ENCODE measurements around the gene SLC10A7. TPM values are rescaled to one million over a fixed set of nuclear protein-coding genes. Genes with fewer than 3 reads are reported as not detected.

The SLC10A7 gene
- total and polyA plus RNA-seq, 2 of the 8 experiments (the other 6 are each of a cell fraction or from before 2014, with no cell fraction given) = 2.5 to 2.9 TPM

DNA sequence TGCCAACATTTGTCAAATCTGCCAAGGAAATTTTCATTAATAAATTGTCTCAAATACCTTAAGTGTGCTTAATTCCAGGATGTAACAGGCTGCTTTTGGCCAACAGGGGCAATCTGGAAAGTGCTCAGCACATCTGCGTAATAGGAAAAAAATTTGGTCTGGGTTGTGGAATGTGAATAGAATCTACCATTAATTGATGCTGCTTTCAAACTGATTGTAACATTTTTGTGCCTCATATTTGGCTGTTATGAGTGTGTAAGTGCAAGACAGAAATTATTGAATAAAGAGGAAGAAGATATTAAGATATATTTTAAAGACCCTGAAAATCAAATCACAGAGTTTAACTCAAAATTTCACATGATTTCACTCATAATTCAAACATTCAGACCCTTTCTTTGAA lies 266.3 kb downstream of the SLC10A7 start:
- Histone ChIP-seq H3K27me3 (replicated peaks in 1 of 4; ENCODE audit: control insufficient read depth in 3 of 4, extremely low read depth in 1 of 4, insufficient read depth in 3 of 4, low read length in 3 of 4) (no peaks in the 10 kb centered on the region), H2BK5ac (ENCODE audit: low read depth, low read length) (no peak overlapping the region), H2AK5ac (ENCODE audit: low read depth, low read length) (no peak overlapping the region), H3K4me2 (ENCODE audit: insufficient read depth in 1 of 2, low read depth in 2 of 2, low read length in 2 of 2) (no peak overlapping the region), H2BK120ac (replicated peaks; ENCODE audit: low read depth, low read length) (no peak overlapping the region), H2BK15ac (ENCODE audit: low read length) (no peak overlapping the region), H3K79me1 (ENCODE audit: low read depth, low read length) (no peaks in the 10 kb centered on the region), H3K9ac (replicated peaks in 1 of 4; ENCODE audit: extremely low read depth in 1 of 4, low read depth in 3 of 4, low read length in 3 of 4) (no peak overlapping the region), H3K4me3 (ENCODE audit: extremely low read depth in 1 of 4, insufficient read depth in 2 of 4, low read depth in 3 of 4, low read length in 4 of 4) (no peak overlapping the region), H3K4me1 (replicated peaks in 1 of 4; ENCODE audit: control insufficient read depth in 3 of 4, insufficient read depth in 4 of 4, low read length in 3 of 4) (no peaks in the 10 kb centered on the region), H4K91ac (replicated peaks; ENCODE audit: insufficient read length, low read length) (no peak overlapping the region), H2BK20ac (ENCODE audit: low read length) (no peak overlapping the region), H3K18ac (ENCODE audit: extremely low read depth, low read length) (no peak overlapping the region), H4K8ac (ENCODE audit: extremely low read depth, insufficient read depth, low read length) (no peak overlapping the region), H2AFZ (ENCODE audit: low read length) (no peak overlapping the region), H3K27ac (ENCODE audit: low read depth, low read length) (no peak overlapping the region), H3K56ac (replicated peaks; ENCODE audit: insufficient read length, low read depth, low read length) (no peak overlapping the region), H3K23me2 (ENCODE audit: low read depth, low read length) (no peaks in the 10 kb centered on the region), H3K4ac (replicated peaks; ENCODE audit: insufficient read length, low read depth, low read length) (no peak overlapping the region), H4K5ac (ENCODE audit: insufficient read length, low read depth, low read length) (no peak overlapping the region), H3K23ac (ENCODE audit: insufficient read length) (no peak overlapping the region), H3K79me2 (ENCODE audit: control insufficient read depth in 1 of 2, insufficient read depth in 2 of 2, low read length in 2 of 2) (no peaks in the 10 kb centered on the region), H3K9me3 (ENCODE audit: insufficient read depth in 2 of 2, low read depth in 1 of 2, low read length in 1 of 2) (no peaks in the 10 kb centered on the region), H3K14ac (ENCODE audit: insufficient read length) (no peak overlapping the region), H3K36me3 (ENCODE audit: control insufficient read depth in 2 of 4, insufficient read depth in 4 of 4, low read length in 3 of 4) (no peaks in the 10 kb centered on the region), H4K20me1 (replicated peaks in 1 of 2; ENCODE audit: control insufficient read depth in 1 of 2, insufficient read depth in 2 of 2, low read length in 2 of 2) (no peaks in the 10 kb centered on the region), H2BK12ac (ENCODE audit: low read depth, low read length) (no peak overlapping the region)
- no peak for DNase-seq (ENCODE audit: low read depth in 1 of 2, low spot score in 2 of 2)
- WGBS, 2 experiments (ENCODE audit: extremely low coverage in 1 of 2, insufficient coverage in 1 of 2, insufficient read length in 1 of 2, insufficient replicate concordance in 2 of 2, low coverage in 1 of 2, low lambda C conversion rate in 2 of 2, missing lambda C conversion rate in 1 of 2) = 95% methylated on average over 1 of the region's 1 CpG; no CpG with 5 or more reads in 1 of the 2 experiments
- no peak for FAIRE-seq
- POLR2A ChIA-PET (ENCODE audit: partially characterized antibody) = no interaction called here
- TF ChIP-seq RXRA (IDR thresholded peaks at IDR 0.05; ENCODE audit: insufficient read depth, low read depth, low read length) = no peak
- no peak for TF ChIP-seq SRF (IDR thresholded peaks at IDR 0.05; ENCODE audit: low read depth, low read length)
- CTCF ChIA-PET (ENCODE audit: partially characterized antibody) = interaction anchor here (1.5 kb wide), 1 partner anchor 25 kb away, joined by 4 read pairs; no protein-coding TSS in a partner anchor
